ENCODE measurements around the gene KCNT1. TPM values are rescaled to one million over a fixed set of nuclear protein-coding genes. Genes with fewer than 3 reads are reported as not detected.

Gene KCNT1
- total RNA-seq, 1 experiment from 2014 or later: 0.17 TPM

GRCh38 chr9:135815830-135816650, 114.1 kb downstream of the KCNT1 start (continued):
- TF ChIP-seq ZNF274 (IDR thresholded peaks at IDR 0.05; ENCODE audit: low read depth, low read length) (no peak), SIN3A (IDR thresholded peaks at IDR 0.05; ENCODE audit: low read depth) (no peak), ATF3 (IDR thresholded peaks at IDR 0.05) (no peak), EGR1 (IDR thresholded peaks at IDR 0.05; ENCODE audit: low read depth) (no peak)

- Histone ChIP-seq H3K4me3 (replicated peaks in 1 of 2; ENCODE audit: low read depth in 1 of 2, low read length in 2 of 2) (no peak overlapping the region), H3K9ac (ENCODE audit: low read length) (no peak overlapping the region), H3K27me3 (ENCODE audit: insufficient read depth, low read length) (no peaks in the 10 kb centered on the region), H4K20me1 (ENCODE audit: insufficient read depth) (no peaks in the 10 kb centered on the region), H3K9me3 (ENCODE audit: control insufficient read depth in 1 of 2, insufficient read depth in 1 of 2, low read depth in 1 of 2, low read length in 2 of 2) (no peaks in the 10 kb centered on the region), H3K27ac (ENCODE audit: low read depth, low read length) (no peak overlapping the region), H3K4me2 (ENCODE audit: low read length) (no peak overlapping the region), H3K9me2 (ENCODE audit: insufficient read depth) (no peaks in the 10 kb centered on the region), H2AFZ (ENCODE audit: low read depth, low read length, poor library complexity, severe bottlenecking) (no peak overlapping the region), H3K36me3 (ENCODE audit: control insufficient read depth in 1 of 2, insufficient read depth in 2 of 2, low read length in 2 of 2) (peaks cover 47 to 48% of the 10 kb centered on the region in 2 experiments), H3K79me2 (ENCODE audit: insufficient read depth, low read length) (no peaks in the 10 kb centered on the region), H3K4me1 (ENCODE audit: control insufficient read depth in 1 of 2, insufficient read depth in 2 of 2, low read length in 2 of 2) (no peaks in the 10 kb centered on the region)
- BruUV-seq (replicated peaks): no TSS peak
- ChIA-PET CTCF (no interaction called here), RAD21 (ENCODE audit: low non-redundant PET in 1 of 2, low total read pairs in 2 of 2, uncharacterized antibody in 2 of 2, unreplicated experiment in 2 of 2) (no interaction called here), POLR2A (no interaction called here)
- intact Hi-C loops (cut with micrococcal nuclease): no loop called here
- no peak for ATAC-seq
- no peak for DNase-seq (ENCODE audit: low read depth, low spot score)
- TF ChIP-seq POLR2AphosphoS5 (IDR thresholded peaks at IDR 0.05; ENCODE audit: low read depth, low read length): no peak
- no peak for TF ChIP-seq SRF (IDR thresholded peaks at IDR 0.05; ENCODE audit: low read depth)
- TF ChIP-seq RAD21 (IDR thresholded peaks at IDR 0.05; ENCODE audit: low read depth): no peak
- TF ChIP-seq ELF1 (IDR thresholded peaks at IDR 0.05; ENCODE audit: borderline replicate concordance, low read depth): no peak
- no peak for TF ChIP-seq CTCF (IDR thresholded peaks at IDR 0.05 in 2 of 3, conservative IDR thresholded peaks at IDR 0.05 in 1 of 3; ENCODE audit: borderline replicate concordance in 1 of 3, insufficient read depth in 1 of 3, low read depth in 2 of 3, low read length in 2 of 3)
- no peak for TF ChIP-seq MAX (IDR thresholded peaks at IDR 0.05)
- TF ChIP-seq ZNF274 (IDR thresholded peaks at IDR 0.05; ENCODE audit: low read depth, low read length): no peak
- TF ChIP-seq ATF3 (IDR thresholded peaks at IDR 0.05): no peak
- no peak for TF ChIP-seq SIN3A (IDR thresholded peaks at IDR 0.05; ENCODE audit: low read depth)
- TF ChIP-seq FOSL1 (IDR thresholded peaks at IDR 0.05; ENCODE audit: low read depth): no peak
Measured at GRCh38 chr9:135816651-135816970, 114.6 kb downstream of the KCNT1 start.

Data from HCT116 (cell line).